Effector CD8-positive, alpha-beta T cell (primary cell): ENCODE measurements around the gene SCAF1.
"Not testable (repeated sequence)": the region's sequence is repeated elsewhere in the genome, so short reads cannot be mapped to it uniquely, and the experiment has no call there.

Source experiments
- DNase-seq: peaks from one replicate; lab custom pipeline; 2025; lab: John Stamatoyannopoulos, UW

Gene SCAF1

DNA sequence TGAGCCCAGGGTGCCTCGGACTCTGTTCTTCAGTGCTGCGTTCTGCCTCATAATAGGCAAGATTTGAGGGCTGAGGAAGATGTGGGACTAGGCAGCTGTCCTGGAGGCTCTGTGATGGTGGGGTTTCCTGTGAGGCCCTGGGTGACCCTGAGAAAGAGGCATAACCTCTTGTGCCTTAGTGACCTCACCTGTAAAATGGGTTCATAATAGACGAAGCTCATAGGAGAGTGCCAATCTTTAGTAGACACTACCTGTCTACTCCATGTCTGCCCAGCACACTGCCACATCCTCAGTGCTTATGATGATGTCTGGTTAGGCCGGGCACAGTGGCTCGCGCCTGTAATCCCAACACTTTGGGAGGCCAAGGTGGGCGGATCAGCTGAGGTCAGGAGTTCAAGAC is 25.5 kb upstream of the SCAF1 start:
- no peak for DNase-seq

DNA sequence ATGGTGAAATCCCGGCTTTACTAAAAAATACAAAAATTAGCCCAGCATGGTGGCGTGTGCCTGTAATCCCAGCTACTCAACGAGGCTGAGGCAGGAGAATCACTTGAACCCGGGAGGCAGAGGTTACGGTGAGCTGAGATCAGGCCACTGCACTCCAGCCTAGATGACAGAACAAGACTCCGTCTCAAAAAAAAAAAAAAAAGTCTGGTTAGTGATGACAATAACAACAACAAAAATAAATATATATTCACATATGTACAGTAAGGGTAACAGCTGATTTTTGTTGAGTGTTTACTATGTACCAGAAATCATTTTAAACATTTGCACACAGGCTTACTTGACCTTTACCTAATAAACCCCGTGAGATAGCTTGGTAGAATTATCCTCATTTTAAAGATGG is 25.1 kb upstream of the SCAF1 start:
- DNase-seq: no peak

DNA sequence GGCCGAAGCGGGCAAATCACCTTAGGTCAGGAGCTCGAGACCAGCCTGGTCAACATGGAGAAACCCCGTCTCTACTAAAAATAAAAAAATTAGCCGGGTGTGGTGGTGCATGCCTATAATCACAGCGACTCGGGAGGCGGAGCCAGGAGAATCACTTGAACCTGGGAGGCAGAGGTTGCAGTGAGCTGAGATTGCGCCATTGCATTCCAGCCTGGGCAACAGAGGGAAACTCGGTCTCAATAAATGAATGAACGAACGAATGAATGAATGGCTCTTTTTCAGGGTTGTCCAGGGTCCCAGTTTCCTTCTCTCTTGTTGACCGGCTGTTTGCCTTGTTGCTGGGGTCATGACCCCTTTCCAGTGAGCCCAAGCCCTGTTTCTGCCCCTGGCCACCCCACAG is 24.1 kb upstream of the SCAF1 start:
- DNase-seq: not testable (repeated sequence)

DNA sequence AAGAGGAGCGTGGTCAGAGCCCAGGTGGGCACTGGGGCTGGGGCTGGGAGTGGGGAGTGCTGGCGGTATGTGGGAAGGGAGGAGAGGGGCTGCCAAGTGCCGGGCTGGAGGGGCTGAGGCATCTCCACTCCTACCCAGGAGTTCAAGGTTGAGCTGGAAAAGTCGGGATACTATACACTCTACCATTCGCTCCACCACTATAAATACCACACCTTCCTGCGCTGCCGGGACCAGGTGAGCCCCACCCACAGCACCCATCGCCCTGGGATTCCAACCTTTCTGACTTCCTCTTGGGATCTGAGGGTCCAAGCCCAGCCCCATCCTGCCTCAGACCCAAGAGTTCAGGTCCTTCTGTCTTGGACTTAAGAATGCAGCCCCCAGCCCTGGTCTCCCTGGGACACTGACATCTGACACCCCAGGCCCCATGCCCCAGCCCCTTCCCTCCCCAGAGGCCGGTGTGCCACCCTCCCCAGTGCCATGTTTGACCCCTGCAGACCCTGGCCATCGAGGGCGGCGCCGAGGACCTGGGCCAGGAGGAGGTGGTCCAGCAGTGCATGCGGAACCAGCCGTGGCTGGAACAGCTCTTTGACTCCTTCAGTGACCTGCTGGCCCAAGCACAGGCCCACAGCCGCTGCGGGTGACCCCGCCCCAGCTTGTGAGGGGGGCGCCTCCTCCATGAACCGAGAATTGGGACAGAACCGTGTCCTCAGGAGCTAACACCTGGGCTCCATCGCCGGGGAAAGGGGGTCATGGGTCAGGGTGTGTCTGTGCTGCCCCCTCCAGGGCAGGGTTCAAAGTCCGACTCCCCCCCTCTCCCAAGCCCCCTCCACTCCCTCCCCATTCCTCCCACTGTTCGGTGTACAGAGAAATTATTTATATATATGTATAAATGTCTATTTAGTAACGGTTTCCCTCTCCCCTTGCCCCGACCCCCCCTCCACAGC is 16.8 kb upstream of the SCAF1 start:
- DNase-seq: no peak

DNA sequence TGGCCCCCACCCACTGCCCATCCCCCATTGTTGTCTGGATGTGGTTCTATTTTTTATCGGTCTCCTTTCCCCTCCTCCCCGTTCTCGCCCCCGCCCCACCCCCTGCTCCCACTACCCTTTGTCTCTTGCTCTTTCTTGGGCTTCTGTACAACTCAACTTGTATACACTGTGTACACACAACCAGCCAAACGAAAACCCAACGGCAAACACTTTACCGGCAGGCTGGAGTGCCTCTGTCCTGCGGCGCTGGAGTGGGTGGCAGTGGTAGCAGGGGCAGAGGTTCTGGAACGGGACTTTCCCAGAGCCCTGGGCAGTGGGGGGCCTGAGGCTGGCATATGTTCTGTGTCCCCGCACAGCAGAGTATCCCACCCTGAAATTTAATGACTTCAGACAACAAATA is 15.8 kb upstream of the SCAF1 start:
- DNase-seq: no peak

DNA sequence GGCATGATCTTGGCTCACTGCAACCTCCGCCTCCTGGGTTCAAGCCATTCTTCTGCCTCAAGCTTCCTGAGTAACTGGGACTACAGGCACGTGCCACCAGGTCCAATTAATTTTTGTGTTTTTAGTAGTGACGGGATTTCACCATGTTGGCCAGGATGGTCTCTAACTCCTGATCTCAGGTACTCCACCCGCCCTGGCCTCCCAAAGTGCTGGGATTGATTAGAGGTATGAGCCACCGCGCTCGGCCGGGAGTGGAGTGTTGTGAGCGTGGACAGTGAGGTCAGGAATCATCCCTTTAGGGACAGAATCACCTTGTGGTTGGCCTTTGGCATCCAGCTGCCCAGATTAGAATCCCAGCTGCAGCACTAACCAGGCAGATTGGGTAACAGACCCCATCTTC is 12.3 kb upstream of the SCAF1 start:
- no peak for DNase-seq

DNA sequence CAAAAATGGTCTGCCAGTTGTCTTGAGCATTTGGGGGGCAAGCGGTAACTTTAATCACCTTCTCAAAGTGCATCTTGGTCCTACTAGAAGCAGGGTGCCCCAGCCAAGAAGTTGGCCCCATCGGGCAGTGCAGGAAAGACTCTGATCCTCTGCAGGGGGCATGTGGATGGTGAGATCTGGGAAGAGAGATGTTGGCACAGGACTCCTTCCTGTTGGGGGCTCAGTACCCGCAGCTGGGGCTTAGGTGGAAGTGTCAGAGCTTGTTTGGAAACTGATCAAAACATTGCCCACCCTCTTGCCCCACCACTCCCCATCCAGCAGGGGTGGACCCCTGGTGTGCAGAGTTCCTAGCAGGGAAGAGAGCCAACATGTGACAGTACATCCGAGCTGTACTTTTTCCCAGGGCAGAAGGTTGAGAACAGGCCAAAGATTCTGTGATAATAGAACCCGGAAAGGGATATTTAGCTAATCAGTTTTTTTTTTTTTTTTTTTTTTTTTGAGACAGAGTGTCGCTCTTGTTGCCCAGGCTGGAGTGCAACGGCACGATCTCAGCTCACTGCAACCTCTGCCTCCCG is 10.9 kb upstream of the SCAF1 start:
- DNase-seq: no peak

DNA sequence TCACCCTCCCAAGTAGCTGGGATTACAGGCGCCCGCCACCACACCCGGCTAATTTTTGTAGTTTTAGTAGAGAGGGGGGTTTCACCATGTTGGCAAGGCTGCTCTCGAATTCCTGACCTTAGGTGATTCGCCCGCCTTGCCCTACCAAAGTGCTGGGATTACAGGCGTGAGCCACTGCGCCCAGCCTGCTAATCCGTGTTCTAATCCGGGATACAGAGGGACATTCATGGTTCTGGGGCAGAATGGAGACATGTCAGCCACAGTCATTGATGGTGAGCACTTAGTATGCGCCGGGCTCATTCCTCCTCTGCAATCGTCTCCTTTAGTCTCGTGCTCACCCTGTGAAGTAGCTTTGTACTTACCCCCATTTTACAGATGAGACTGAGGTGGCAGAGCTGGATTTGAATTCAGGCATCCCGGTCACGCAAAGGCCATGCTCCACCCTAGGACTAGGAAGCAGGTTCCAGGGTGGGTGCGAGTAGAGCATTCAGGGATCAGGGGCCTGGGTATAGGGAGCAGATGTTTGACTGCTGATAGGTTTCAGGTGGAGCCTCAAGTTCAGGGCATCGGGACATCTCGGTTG is 10.3 kb upstream of the SCAF1 start:
- no peak for DNase-seq

DNA sequence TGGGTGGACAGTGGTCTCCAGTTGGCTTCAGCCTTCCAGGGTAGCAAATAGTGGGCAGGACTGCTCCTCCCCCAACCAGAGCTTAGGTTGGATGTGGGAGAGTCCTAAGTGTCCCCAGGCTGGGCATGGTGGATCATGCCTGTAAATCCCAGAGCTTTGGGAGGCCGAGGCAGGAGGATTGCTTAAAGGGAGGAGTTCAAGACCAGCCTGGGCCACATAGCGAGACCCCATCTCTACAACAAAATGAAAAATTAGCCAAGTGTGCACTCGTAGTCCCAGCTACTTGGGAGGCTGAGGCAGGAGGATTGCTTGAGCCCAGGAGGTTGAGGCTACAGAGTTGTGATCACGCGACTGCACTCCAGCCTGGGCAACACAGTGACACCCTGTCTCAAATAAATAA is 9.4 kb upstream of the SCAF1 start:
- no peak for DNase-seq

DNA sequence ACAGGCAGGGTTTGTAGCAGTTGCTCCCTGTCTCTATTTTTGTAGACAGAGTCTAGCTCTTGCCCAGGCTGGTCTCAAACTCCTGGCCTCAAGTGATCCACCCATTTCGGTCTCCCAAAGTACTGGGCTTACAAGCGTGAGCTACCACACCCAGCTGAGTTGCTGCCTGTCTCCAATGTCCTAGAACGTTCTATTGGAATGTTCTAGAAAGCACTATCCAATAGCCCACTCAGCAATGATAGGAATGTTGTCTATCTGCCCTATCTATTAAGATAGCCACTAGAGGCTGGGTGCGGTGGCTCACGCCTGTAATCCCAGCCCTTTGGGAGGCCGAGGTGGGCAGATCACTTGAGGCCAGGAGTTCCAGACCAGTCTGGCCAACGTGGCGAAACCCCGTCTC is 8.7 kb upstream of the SCAF1 start:
- not testable (repeated sequence) for DNase-seq

DNA sequence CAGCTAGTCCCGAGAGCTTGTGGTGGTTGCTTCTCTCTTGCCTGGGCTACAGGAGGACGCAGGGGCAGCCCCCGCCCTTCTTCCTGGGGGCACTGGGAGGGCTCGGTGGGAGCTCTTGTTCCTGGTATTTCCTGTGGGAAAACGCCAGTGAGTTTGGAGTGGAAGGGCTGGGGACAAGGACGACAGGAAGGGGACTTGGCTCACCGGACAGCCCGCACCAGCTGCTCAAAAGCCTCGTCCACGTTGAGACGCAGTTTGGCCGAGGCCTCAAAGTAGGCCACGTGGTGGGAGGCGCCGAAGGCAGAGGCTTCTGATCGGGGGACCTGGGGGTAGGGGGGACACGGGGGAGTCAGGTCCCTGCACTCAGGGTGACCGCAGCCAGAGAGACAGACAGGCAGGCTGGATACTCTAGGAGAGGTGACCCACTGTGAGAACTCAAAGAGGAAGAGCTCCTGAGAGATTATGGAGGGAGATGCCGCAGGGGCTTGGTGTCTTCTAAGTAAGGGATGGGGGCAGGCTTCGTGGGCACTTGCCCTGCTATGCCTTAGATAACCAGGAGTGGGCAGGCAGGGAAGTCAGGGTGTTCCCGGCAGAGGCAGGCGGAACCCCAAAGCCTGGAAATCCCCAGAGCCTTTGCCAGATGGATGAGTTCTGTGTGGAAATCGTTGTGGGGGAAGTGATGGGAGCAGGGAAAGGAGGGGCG is 6.3 kb upstream of the SCAF1 start:
- DNase-seq: no peak

DNA sequence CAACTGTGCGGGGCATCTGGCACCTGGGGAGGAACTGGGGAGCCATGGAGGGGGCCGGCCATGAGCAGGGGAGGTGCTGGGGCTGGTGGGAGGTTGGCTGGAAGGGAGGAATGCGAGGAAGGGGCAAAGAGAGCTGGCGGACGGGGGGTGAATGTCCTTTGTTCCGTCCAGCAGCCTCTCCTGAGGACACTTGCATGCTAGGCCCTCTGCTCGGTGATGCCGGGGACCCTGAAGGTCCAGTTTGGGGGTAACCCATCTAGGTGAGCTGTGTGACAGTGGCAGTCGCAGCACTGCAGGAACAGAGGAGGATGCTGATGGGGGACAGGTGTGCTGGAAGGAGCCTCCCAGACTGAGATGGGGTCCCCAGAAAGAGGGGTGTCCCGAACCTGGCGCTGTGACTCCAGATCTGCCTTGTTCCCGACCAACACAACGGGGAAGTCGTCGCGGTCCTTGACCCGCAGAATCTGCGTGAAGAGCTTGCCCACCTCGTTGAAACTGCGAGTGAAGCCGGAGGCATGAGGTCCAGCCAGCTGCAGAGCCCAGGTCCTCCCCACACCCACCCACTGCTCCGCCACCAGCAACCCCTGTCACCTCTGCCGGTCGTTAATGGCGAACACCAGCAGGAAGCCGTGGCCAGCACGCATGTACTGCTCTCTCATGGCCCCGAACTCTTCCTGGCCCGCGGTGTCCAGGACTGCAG is 5.6 kb upstream of the SCAF1 start:
- DNase-seq: no peak

DNA sequence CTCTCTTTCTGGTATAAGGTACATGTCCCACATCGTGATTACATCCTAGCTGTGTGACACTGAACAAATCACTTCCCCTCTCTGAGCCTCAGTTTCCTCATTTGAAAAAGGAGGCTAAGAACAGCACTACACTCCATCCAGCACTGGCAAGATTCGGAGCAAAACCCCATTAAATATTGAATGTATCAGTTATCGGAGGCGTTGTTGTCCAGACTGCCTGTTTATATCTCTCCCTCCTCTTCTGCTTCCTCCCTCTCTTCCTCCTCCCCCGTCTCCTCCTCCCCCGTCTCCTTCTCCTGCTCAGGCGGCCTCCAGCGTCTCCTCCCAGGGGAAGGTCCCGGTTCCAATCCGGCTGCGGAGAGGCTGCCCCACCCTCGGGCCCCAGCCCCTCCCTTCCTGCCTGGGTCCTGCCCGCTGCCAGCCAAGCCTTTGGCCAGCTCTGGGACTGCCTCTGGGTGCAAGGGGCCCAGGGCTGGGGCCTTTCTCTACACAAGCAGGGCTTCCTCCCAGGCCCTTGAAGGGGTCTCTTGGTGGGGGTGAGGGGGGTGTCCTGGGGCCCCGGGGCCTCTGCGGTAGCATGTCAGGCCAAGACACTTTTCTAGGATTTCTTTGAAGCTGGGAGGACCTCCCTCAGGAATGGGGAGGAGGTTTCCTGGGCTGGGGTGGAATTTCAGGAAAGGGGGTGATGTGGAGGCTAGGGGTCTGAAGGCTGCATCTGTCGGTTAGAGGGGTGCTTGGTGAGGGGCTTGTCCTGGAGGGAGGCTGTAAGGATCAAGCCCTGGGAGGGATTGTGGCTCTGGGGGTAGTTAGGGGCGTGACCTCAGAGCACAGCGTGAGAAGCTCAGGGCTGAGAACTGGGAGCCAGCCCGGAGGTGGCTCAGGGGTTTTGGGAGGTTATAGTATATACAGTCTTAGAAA is 3.9 kb upstream of the SCAF1 start:
- no peak for DNase-seq

DNA sequence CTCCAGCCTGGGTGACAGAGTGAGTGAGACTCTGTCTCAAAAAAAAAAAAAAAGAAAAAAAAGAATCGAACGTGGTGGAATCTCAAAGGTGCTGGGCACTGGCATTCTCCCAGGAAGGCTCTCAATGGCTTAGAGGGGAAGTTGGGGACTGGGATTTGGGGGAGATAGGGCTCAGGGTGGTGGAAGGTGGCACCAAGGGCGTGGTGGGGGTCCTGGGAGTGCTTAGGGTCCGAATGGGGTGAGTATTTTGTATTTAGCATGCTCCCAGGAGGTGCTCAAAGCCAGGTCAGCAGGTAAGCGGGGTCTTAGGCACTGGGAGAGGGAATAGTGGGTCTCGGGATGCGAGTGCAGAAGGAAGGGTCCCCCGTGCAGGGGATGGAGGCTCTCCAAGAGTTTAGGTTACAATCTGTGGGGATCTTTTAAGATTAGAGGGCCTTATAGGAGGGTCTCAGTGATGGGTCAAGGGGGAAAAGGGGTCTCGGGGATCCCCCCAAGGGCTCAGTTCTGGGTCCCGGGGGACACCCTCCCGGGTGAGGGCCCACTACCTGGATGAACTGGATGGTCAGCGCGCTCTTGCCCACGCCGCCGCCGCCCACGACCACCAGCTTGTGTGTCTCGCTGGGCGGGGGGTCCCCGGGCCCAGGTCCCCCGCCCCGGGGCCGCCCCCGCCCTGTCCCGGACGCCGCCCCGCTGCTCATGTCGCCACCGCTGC is 2.5 kb upstream of the SCAF1 start:
- DNase-seq: no peak

DNA sequence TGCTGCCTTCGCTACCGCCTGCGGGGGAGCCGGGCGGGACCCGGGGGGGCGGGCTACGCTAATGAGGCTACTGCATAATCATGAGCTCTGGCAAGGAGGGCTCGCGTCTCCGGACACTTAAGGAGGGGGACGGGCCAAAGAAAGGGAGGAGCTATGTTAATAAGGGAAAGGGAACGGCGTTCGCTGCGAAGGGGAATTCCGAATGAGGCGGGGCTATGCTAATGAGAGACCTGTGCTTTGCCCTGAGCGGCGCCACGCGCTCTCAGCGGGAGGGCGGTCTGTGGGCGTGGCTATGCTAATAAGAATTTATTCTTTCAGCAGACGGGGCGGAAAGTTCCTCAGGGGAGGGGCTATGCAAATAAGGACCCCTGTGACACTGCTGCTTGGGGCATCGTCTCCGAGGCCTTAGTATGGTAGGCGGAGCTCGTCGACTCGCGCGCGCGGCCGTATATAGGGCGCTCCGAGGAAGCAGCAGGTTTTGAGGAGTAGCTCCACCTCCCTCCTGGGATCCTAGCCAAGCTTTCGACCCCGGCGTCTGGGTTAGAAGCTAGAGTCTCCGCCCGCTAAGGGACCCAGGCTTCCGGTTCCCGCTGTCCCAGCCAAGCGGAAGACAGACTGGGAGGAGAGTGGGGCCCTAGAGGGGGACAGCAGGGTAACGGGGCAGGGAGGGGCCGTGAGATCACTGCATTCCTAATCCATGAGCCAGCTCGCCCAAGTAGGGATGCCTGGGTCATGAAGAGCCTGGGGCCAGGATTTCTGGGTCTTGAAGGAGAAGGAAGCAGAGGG is 1.7 kb upstream of the SCAF1 start, which contains the start of gene RRAS:
TSS of gene RRAS (minus strand) at position 31 of the 786 bp plus-strand sequence. CDS start 45 bp downstream, outside the sequence.
- DNase-seq: peak; percentile 99

DNA sequence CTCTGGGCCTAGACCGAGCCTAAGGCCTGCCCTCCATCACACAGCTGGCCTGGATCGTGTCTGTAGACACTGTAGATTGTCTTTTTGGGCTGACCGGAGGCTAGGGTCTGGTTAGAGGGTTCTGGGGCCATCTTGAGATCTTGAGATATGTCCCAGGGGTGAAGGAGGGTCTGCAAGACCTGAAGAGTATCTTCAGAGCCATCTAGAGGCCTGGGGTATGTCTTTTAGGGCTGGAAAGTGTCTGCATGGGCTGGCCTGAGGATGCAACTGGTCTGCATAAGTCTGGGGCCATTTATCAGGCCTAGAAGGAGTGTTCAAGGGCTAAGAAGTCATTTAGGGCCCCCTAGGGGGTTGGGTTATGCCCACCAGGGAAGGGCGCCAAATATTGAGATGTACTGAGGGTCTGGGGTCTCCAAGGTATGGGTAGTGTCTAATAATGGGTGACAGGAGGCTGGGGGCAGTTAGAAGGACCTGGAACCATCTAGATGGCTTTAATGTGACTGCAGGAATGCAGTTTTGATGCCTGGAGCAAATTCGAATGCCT is 555 bp downstream of the SCAF1 start:
- DNase-seq: no peak

DNA sequence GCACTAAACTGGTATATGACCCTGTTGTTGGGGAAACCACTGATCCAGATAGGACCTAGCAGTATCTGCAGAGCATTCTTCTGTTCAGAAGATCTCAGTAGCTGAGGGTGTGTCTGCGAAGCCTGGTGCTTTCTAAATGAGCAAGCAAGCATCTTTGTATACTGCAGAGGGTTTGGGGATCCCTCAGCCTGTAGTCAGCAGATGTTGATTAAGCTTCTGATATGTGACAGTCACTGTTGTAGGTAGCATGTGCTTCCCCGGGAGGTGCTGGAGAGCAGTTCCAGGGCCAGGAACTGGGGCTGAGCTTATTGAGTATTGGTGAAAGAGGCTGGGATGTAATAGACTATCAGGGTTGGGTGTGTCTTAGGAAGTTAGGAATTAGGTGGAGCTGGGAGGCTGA is 1.5 kb downstream of the SCAF1 start:
- DNase-seq: no peak

DNA sequence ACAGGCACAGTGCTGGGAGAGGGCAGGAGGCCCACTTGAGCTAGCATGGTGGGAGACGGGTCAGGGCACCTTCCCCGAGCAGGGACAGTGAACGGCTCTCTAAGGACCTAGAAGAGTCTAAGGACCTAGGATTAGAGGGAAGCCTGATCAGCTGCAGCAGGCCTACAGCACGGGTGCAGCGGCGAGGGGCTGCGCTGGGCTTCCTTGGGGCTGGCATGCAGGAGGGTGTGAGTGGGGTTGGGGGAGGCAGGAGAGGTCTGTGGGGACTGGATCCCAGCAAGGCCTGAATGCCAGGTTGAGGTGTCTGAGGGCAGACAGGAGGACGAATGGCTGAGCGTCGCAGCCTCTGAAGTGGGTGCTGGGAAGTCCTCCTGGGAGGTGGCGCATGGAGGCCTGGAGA is 3.6 kb downstream of the SCAF1 start:
- DNase-seq: no peak

DNA sequence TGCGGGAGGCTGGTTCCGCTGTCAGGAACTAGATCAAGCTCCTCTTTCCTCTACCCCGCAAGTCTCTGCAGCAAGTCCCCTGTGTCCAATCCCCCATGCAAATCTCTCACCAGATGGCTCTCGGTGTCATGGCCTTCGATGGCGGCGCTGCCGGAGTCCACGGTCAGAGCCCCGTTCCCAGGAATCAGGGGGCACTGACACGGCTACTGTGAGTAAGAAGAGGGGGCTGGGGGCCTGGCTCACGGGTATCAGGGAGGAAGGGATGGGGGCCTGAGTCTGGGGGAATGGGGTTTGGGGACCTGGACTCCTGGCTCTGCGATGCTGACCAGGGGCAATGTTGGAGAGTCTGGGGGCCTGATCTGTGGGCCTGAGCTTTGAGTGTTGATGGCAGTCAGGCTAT is 4.0 kb downstream of the SCAF1 start:
- no peak for DNase-seq
